HepG2 (cell line): ENCODE results near the gene RBM12. TPM values are rescaled to one million over a fixed set of nuclear protein-coding genes. Genes with fewer than 3 reads are reported as not detected.
"Not testable (repeated sequence)": the region's sequence is repeated elsewhere in the genome, so short reads cannot be mapped to it uniquely, and the experiment has no call there.

ENCODE experiments used
- ATAC-seq: fragments of 200-7000 bp; cut with Tn5 transposase; 3 replicates; pipeline ENCODE4 v1.9.1; 2020; ENCODE audit warnings: mild to moderate bottlenecking, moderate library complexity
- BruUV-seq: library from RNA; stranded (reverse); fragments of 400-500 nt; replicated peaks from 2 replicates; lab custom pipeline; 2021; lab: Mats Ljungman, UMichigan
- CTCF ChIA-PET: fragments of 300-600 bp; formaldehyde crosslinking; extraction: SDS; loops from one replicate; lab custom pipeline; 2021; ENCODE audit warnings: low total read pairs, inconsistent platforms, low intra/inter-chr PET ratio; lab: Yijun Ruan, JAX
- POLR2A ChIA-PET: fragments of 350-600 bp; sonication (Branson Sonifier 250); formaldehyde crosslinking; loops from one replicate; lab custom pipeline; 2020; ENCODE audit warnings: antibody characterized with exemption, inconsistent platforms; lab: Yijun Ruan, JAX
- DNase-seq: peaks from one replicate; pipeline ENCODE4 v3.0.0-alpha.2; 2015; ENCODE audit warnings: low spot score
- FAIRE-seq: peaks from 3 replicates; lab custom pipeline; 2011; peaks lifted over from hg19 to GRCh38; lab: Jason Lieb, UNC
- H2AFZ ChIP-seq: one replicate; pipeline ENCODE4 v1.6.1; 2011; ENCODE audit warnings: low read length, inconsistent platforms
- H3K27ac ChIP-seq: fragments of 300-600 bp; 3 replicates; pipeline ENCODE4 v1.8.0; 2011; ENCODE audit warnings: mixed run types, mild to moderate bottlenecking, mixed read lengths, low read length, inconsistent platforms; ENCODE audit not compliant: insufficient read depth; ENCODE audit errors: extremely low read length
- H3K27me3 ChIP-seq, 2 experiments: fragments of 200-600 bp in 1 of 2; 2 replicates in 1 of 2; 3 replicates in 1 of 2; pipeline versions ENCODE4 v1.6.0 to v1.8.0; 2011; ENCODE audit warnings: low read length in 2 of 2, mild to moderate bottlenecking in 2 of 2, moderate library complexity in 2 of 2, inconsistent platforms in 1 of 2; ENCODE audit not compliant: insufficient read depth in 2 of 2, control insufficient read depth in 1 of 2
- H3K36me3 ChIP-seq, 2 experiments: fragments of 200-600 bp in 1 of 2; replicated peaks in 1 of 2; 2 replicates in 1 of 2; 3 replicates in 1 of 2; pipeline versions ENCODE4 v1.5.1 to v1.8.0; 2011; ENCODE audit warnings: low read length in 2 of 2, inconsistent platforms in 1 of 2; ENCODE audit not compliant: insufficient read depth in 2 of 2, control insufficient read depth in 1 of 2
- H3K4me1 ChIP-seq: 2 replicates; pipeline ENCODE4 v1.5.1; 2012; ENCODE audit warnings: low read length, inconsistent platforms; ENCODE audit not compliant: insufficient read depth
- H3K4me2 ChIP-seq: 2 replicates; pipeline ENCODE4 v1.6.0; 2011; ENCODE audit warnings: low read depth, low read length, inconsistent platforms
- H3K4me3 ChIP-seq, 3 experiments: fragments of 200-600 bp in 1 of 3; sonication (generic), shearing (Covaris generic) in 1 of 3; replicated peaks in 1 of 3; 2 replicates each; pipeline ENCODE4 v1.5.1; 2011 to 2016; ENCODE audit warnings: low read length in 3 of 3, inconsistent platforms in 2 of 3, low read depth in 2 of 3, mild to moderate bottlenecking in 2 of 3, control low read depth in 1 of 3, mixed read lengths in 1 of 3; ENCODE audit not compliant: insufficient read depth in 1 of 3
- H3K79me2 ChIP-seq: one replicate; pipeline ENCODE4 v1.6.1; 2011; ENCODE audit warnings: low read length, inconsistent platforms; ENCODE audit not compliant: insufficient read depth
- H3K9ac ChIP-seq: 2 replicates; pipeline ENCODE4 v1.6.0; 2011; ENCODE audit warnings: mild to moderate bottlenecking, low read depth, low read length, inconsistent platforms; ENCODE audit not compliant: insufficient read depth
- H3K9me3 ChIP-seq: 2 replicates; pipeline ENCODE4 v1.5.1; 2012; ENCODE audit warnings: mild to moderate bottlenecking, low read length
- H4K20me1 ChIP-seq: 2 replicates; pipeline ENCODE4 v1.6.0; 2011; ENCODE audit warnings: inconsistent platforms, mild to moderate bottlenecking, low read length, moderate library complexity; ENCODE audit not compliant: insufficient read depth
- IRF2 ChIP-seq: IDR thresholded peaks from 2 replicates; pipeline ENCODE4 v1.6.1; 2018; ENCODE audit warnings: missing genetic modification reagents, missing compliant biosample characterization
- WGBS: methylation state at CpG from one replicate; pipeline ENCODE4 v1.1.6; 2017; ENCODE audit warnings: low lambda C conversion rate; 5-methylcytosine and 5-hydroxymethylcytosine counted together
- in situ Hi-C: cut with HindIII; loops from 2 replicates; pipeline ENCODE4 v1.10.0; 2017; ENCODE audit warnings: low pct_unique_long_range_greater_than_20kb; ENCODE audit not compliant: extremely low pct_ligation_motif_present
- intact Hi-C: fragments of 100-400 bp; cut with micrococcal nuclease; formaldehyde crosslinking; loops from one replicate; pipeline ENCODE4 v1.10.0; 2022; ENCODE audit not compliant: unreplicated experiment
- polyA plus RNA-seq, 8 experiments: library from polyadenylated mRNA; depleted of rRNA in 3 of 8; stranded (reverse) in 7 of 8; unstranded in 1 of 8; fragments of >200 nt; fragmentation: Illumina TruSeq in 4 of 8; extraction: Trizol in 4 of 8; gene quantifications; 2 replicates each; pipeline versions ENCODE4 v1.2.1 to v1.2.3, GENCODE V29; 2011 to 2016; ENCODE audit warnings: low read depth in 4 of 8, missing spikeins in 1 of 8, mixed read lengths in 1 of 8; ENCODE audit not compliant: insufficient read depth in 1 of 8
- total RNA-seq, 5 experiments: library from RNA; depleted of rRNA; stranded (reverse); fragments of >200 nt; fragmentation: Illumina TruSeq; extraction: Trizol; gene quantifications; 2 replicates each; pipeline ENCODE4 v1.2.3, GENCODE V29; 2016; ENCODE audit warnings: low read depth in 1 of 5
- TF ChIP-seq, protein P1 (sequence below): sonication (generic); formaldehyde crosslinking; IDR thresholded peaks from 2 replicates; pipeline ENCODE4 v1.5.1; 2020; ENCODE audit warnings: mild to moderate bottlenecking, moderate library complexity, missing genetic modification reagents

The RBM12 gene
- total and polyA plus RNA-seq, 2 of the 13 experiments (the other 11 are each of a cell fraction or from before 2014, with no cell fraction given) = 97.9 to 104 TPM

DNA sequence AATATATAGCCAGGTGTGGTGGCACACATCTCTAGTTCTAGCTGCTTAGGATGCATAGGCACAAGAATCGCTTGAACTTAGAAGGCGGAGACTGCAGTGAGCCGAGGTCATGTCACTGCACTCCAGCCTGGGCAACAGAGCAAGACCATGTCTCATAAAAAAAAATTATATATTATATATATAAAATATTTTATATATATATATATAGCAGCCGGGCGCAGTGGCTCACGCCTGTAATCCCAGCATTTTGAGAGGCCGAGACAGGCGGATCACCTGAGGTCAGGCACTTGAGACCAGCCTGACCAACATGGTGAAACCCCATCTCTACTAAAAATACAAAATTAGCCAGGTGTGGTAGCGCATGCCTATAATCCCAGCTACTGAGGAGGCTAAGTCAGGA lies 20.7 kb upstream of the RBM12 start:
- H2AFZ ChIP-seq, H3K79me2 ChIP-seq, ATAC-seq, H3K27ac ChIP-seq, BruUV-seq, FAIRE-seq, intact Hi-C loops, in situ Hi-C loops, H3K4me2 ChIP-seq, CTCF ChIA-PET, H3K9ac ChIP-seq, H3K9me3 ChIP-seq, H3K27me3 ChIP-seq, H3K4me1 ChIP-seq, H4K20me1 ChIP-seq, H3K4me3 ChIP-seq, DNase-seq: not testable (repeated sequence)
- H3K36me3 ChIP-seq = peaks cover 16 to 35% of the 10 kb centered on the region in 2 experiments
- WGBS = 98% methylated on average over 9 of the region's 9 CpGs
- POLR2A ChIA-PET = interaction anchor here (0.6 to 1.4 kb wide), 2 partner anchors 21 to 34 kb away, joined by 3 read pairs; partner anchors contain the start of genes CPNE1 and RBM12

GRCh38 chr20:35681960-35682359 lies 17.3 kb upstream of the RBM12 start:
- Histone ChIP-seq H3K4me3 (no peak overlapping the region), H3K4me1 (no peaks in the 10 kb centered on the region), H3K27ac (no peak overlapping the region), H3K9ac (no peak overlapping the region), H3K9me3 (peaks cover under 1% of the 10 kb centered on the region), H3K27me3 (no peaks in the 10 kb centered on the region), H3K36me3 (peaks cover 3 to 12% of the 10 kb centered on the region in 2 experiments; a peak in 4 of 5 replicates), H4K20me1 (no peaks in the 10 kb centered on the region), H3K79me2 (no peaks in the 10 kb centered on the region), H2AFZ (no peak overlapping the region), H3K4me2 (no peak overlapping the region)
- BruUV-seq = no TSS peak
- no peak for FAIRE-seq
- CTCF ChIA-PET = no interaction called here
- POLR2A ChIA-PET = interaction anchor here (1.3 kb wide), 1 partner anchor 63 kb away, joined by 3 read pairs; no protein-coding TSS in a partner anchor
- no peak for ATAC-seq
- TF ChIP-seq IRF2 (CRISPR knock-in tag) = no peak
- TF ChIP-seq, protein P1, sequence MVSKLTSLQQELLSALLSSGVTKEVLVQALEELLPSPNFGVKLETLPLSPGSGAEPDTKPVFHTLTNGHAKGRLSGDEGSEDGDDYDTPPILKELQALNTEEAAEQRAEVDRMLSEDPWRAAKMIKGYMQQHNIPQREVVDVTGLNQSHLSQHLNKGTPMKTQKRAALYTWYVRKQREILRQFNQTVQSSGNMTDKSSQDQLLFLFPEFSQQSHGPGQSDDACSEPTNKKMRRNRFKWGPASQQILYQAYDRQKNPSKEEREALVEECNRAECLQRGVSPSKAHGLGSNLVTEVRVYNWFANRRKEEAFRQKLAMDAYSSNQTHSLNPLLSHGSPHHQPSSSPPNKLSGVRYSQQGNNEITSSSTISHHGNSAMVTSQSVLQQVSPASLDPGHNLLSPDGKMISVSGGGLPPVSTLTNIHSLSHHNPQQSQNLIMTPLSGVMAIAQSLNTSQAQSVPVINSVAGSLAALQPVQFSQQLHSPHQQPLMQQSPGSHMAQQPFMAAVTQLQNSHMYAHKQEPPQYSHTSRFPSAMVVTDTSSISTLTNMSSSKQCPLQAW = no peak
- DNase-seq = no peak
- WGBS = 97% methylated on average over 1 of the region's 1 CpG
- in situ Hi-C loops (no loop called here), intact Hi-C loops (no loop called here)
